GM19468 (cell line): ENCODE results near the gene PSMD14.
A peak's percentile ranks its signal among the peaks of the same experiment; 100 is the strongest.
"Not testable (repeated sequence)": the region's sequence is repeated elsewhere in the genome, so short reads cannot be mapped to it uniquely, and the experiment has no call there.

Experiments used
- ATAC-seq: cut with Tn5 transposase; IDR thresholded peaks from one replicate; pipeline ENCODE4 v1.9.1; 2021; ENCODE audit warnings: mild to moderate bottlenecking, moderate library complexity, moderate number of reproducible peaks; ENCODE audit not compliant: unreplicated experiment; ENCODE audit errors: extremely low read depth

Gene PSMD14

DNA sequence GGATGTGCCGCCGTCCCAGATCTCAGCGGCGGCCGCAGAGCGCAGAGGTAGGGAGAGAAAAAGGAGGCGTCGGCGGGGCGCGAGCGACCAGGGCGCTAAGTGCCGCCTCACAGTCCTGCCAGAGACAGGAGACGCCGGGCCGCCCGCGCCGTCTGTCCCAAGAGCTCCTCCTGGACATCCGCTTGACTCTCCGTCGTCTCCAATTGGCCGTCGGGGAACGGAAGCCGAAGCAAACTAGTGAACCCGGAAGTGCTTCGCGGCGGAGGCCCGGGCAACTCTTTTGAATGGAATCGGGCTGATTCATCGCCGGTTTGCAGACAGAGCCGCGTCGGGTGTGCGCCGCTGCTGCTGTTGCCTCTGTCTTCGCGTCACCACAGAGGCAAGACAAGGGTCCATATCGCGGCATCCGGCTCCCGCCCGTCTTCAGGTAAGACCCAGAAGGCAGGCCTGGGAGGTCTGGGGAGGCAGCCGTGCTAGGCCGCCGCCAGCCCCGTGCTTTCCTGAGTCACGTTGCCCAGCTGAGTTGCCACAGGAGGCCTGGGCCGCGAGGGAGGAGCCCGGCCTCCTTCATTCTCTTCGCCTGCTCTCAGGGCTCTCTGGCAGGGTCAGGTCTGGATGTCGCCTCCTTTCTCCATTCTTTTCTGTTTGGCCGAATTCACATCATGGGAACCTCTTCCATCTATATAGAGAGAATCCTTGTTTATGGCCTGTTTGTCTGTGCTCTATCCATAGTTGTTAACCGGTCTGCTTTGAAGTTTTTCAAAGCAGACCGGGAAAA, at the start of gene PSMD14:
Gene PSMD14 (plus strand): TSS at position 248 of the 778 bp plus-strand sequence. CDS start 10,401 bp downstream, outside the sequence.
- peak; percentile 98 for ATAC-seq

DNA sequence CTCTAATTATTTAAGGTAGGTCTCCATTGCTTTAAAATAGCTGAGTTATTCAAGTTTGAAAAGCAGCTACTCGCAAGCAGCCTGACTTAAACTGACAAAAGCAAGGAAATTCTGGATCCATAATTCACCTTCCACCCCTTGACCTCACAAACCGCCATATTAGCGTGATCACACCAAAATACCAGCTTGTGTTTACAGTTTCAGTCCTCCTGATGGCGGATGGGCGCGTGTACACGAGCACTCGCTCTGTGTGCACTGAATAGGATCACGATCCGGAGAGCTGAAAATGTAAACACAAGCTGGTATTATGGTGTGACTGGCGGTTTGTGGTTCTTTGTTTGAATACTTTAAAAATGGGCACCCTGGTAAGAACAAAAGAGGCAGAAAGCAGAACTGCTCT, 42.4 kb upstream of the PSMD14 start:
- ATAC-seq, result no peak

- no peak for ATAC-seq
Measured at GRCh38 chr2:161269111-161269510, 39.1 kb upstream of the PSMD14 start.

- ATAC-seq, result no peak
Measured at GRCh38 chr2:161273038-161273760, 35.0 kb upstream of the PSMD14 start.

- ATAC-seq, result not testable (repeated sequence)
Measured at GRCh38 chr2:161278564-161279229, 29.5 kb upstream of the PSMD14 start.

DNA sequence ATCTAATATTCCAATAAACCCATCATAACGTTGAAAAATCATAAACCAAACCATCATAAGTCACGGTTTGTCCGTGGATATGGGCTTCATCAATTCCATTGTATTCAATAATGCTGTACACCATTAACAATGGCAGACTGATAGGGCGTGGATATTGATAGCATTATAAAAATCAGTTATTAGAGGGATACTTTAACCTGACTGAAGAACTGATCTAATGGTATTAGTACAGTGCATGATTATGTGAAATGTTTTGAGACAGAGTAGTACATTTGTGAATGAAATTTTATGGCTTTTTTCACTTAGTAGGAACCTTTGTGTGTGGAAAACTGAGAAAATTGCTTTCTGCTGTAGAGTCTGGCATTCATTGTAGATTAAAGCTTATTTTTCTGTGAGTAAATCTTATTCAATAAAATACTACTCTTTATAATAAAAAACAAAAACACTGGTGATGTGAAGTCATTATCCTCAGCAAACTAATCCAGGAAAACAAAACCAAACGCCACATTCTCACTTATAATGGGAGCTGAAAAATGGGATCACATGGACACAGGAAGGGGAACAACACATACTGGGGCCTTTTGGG, 28.9 kb upstream of the PSMD14 start:
- ATAC-seq, result not testable (repeated sequence)

GRCh38 chr2:161280906-161281323, 27.3 kb upstream of the PSMD14 start:
- not testable (repeated sequence) for ATAC-seq

DNA sequence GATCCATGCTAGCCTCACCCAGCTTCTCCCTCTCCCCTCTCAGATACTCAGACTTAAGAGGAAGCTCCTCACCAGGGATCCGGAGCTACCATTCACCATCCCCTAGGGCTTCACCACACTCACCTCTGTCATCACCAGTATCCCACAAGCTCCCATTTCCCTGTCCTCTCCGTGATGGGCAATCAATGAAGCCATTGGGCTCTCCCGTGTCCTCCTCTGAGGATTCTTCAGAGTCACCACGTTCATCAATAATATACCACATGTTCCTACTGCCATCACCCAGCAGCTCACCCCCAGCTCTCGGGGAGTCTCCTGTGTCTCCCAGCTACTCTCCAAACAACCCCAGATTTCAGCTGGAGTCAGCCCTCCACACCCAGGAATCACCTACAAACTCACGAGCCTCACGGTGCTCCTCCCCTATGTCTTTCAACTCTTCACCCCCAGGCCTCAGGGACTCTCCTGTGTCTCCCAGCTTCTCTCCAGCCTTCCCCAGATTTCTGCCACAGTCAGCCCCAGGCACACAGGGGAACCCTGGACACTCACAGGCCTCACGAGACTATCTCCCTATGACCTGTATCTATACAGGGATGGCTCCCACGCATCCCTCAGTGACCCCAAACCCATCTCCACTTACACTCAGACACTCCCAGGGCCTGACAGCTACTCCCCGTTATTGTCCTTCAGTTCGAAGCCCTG, 26.5 kb upstream of the PSMD14 start:
- not testable (repeated sequence) for ATAC-seq

- not testable (repeated sequence) for ATAC-seq
Measured at GRCh38 chr2:161282311-161282644, 25.9 kb upstream of the PSMD14 start.

- no peak for ATAC-seq
Measured at GRCh38 chr2:161283926-161284325, 24.3 kb upstream of the PSMD14 start.

DNA sequence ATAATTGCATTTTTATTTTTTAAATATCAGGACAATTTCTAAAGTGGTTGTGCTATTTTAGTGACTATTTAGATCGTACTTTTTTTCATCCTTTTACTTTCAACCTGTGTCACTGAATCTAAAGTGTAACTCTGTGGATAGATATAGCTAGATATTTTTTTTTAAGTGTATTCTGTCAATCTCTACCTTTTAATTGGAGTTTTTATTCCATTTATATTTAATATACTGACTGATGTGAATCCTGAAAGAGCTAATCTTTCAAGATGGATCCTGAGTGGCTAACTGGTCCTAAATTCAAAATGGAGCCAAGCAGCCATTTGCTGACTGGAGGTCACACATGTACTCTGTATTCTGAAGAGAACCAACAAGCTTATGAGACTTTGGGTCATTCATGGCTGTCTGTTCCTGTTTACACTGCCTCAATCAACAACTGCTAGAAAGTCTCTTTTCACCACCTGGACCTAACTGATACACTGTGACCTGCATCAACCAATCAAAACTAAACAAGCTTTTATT, 4.6 kb upstream of the PSMD14 start:
- no peak for ATAC-seq

DNA sequence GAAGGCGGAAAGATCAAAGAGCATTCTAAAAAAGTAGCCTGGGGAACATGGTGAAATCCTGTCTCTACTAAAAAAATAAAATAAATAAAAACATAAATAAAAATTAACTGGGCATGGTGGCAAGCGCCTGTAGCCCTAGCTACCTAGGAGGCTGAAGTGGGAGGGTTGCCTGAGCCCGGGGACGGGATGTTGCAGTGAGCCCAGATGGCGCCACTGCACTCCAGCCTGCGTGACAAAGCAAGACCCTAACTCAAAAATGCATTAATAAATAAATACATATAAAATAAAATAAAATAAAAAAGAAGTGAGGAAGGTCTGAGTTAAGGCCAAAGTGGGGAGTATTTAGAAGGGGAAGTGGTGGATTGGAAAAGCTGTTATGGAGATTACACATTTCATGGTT, 1.3 kb upstream of the PSMD14 start:
- no peak for ATAC-seq

DNA sequence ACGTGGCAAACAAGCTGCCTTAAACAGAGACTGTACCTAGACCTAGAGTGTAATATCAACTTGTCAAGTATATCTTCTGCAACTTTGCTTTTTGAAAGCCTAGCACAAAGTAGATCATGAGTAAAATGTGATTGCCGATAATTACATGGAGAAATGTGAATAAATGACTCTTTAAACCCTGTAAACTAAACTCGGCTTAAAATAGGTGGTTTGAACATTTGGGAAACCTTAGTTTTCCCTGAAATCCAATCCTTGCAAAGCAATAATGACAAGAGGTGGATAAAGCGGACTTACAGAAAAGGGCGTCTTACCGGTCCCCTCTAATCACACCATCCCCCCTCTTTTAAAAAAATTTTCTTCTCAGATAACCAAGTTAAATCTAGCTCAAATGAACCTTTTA, 549 bp upstream of the PSMD14 start:
- ATAC-seq, result no peak

GRCh38 chr2:161312996-161313395, 4.8 kb downstream of the PSMD14 start:
- no peak for ATAC-seq

GRCh38 chr2:161315380-161315779, 7.2 kb downstream of the PSMD14 start:
- no peak for ATAC-seq

DNA sequence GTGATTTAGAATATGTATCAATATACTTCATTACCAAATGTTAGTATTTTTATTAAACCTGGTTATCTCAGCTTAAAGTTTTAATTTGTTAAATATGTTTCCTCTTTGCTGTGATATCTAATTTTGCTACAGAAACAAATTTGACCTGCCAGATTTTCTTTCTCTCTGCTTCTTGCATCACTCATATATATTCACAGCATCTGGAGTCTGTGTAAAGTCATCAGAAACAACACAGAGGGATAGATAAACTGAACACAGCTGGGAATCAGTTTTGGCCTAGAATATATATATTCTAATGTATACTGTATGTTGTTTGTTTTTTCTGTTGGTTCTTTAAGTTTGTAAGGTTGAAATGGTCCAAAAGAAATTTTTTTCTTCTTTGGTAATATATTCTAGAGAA, 8.5 kb downstream of the PSMD14 start:
- no peak for ATAC-seq

DNA sequence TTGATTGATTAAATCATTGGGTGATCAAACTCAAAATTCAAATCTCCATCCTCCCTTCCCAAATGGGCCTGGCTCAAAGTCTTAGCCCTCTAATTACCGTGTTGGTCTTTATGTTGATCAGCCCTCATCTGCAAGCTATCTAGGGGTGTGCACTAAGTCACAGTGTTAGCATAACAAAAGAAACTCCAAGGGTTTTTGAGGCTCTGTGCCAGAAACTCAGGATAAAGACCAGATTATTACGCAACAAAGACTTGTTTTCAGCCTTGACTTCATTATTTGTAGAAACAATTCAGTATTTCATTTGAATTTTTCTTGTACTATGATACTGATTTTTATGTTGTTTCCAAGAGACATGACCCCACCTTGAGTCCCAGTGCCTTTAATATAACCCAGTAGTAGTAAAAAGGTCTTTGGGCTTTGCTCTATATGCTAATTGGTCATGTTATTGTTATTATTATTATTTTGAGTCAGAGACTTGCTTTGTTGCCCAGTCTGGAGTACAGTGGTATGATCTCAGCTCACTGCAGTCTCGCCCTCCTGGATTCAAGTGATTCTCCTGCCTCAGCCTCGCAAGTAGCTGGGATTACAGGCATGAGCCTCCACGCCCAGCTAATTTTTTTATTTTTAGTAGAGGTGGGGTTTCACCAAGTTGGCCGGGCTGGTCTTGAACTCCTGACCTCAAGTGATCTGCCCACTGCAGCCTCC, 13.9 kb downstream of the PSMD14 start:
- no peak for ATAC-seq

- no peak for ATAC-seq
Measured at GRCh38 chr2:161324876-161325275, 16.7 kb downstream of the PSMD14 start.

DNA sequence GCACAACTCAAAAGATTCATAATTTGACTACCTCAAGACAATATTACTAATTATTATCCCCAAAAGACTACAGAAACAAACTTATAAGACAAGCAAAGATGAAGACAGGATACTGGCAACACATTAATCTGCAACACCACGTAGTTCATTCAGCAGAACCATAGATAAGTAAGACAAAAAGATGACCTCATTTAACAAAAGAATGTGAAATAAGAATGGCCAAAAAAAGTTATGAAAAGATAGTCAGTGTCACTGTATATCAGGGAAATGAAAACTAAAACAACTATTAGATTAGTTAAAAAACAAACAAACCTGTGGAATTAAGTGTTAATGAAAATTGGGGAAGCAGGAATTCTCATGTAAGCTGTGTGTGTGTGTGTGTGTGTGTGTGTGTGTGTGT, 19.4 kb downstream of the PSMD14 start:
- ATAC-seq, result no peak
